Tibial nerve (tissue), 4 donors: ENCODE results near the gene ZNF648. TPM values are rescaled to one million over a fixed set of nuclear protein-coding genes. Genes with fewer than 3 reads are reported as not detected.

ENCODE experiments used
- DNase-seq, 2 donors: peaks; one replicate each; pipeline ENCODE4 v3.0.0-alpha.2; 2019; ENCODE audit warnings: low spot score in 2 of 2
- H3K27ac ChIP-seq, 4 donors: fragments of 200-600 bp; sonication (generic) in 3 of 4; one replicate each; pipeline ENCODE4 v1.5.1; 2017 to 2019; ENCODE audit warnings: mild to moderate bottlenecking in 1 of 4
- H3K27me3 ChIP-seq, 2 donors: fragments of 200-600 bp; sonication (generic) in 1 of 2; one replicate each; pipeline versions ENCODE4 v1.5.1 to v1.6.0; 2017 to 2019
- H3K36me3 ChIP-seq, 3 donors: fragments of 200-600 bp; sonication (generic); one replicate each; pipeline ENCODE4 v1.5.1; 2018 to 2019
- H3K4me1 ChIP-seq, 4 donors: fragments of 200-600 bp; sonication (generic) in 3 of 4; one replicate each; pipeline ENCODE4 v1.5.1; 2017 to 2019
- H3K4me3 ChIP-seq, 4 donors: fragments of 200-600 bp; sonication (generic) in 3 of 4; one replicate each; pipeline ENCODE4 v1.5.1; 2017 to 2019; ENCODE audit warnings: mild to moderate bottlenecking in 1 of 4, moderate library complexity in 1 of 4
- H3K9me3 ChIP-seq, 4 donors: fragments of 200-600 bp; sonication (generic) in 3 of 4; one replicate each; pipeline ENCODE4 v1.5.1; 2017 to 2019
- CTCF ChIP-seq, 5 experiments: fragments of 200-600 bp in 3 of 5; fragments of 450-650 bp in 2 of 5; sonication (generic) in 3 of 5; IDR thresholded peaks; one replicate each; pipeline ENCODE4 v1.5.1; 2016 to 2019; ENCODE audit warnings: antibody characterized with exemption in 5 of 5, mild to moderate bottlenecking in 3 of 5, moderate library complexity in 2 of 5
- EP300 ChIP-seq, 2 donors: sonication (generic); formaldehyde crosslinking; IDR thresholded peaks; one replicate each; pipeline ENCODE4 v1.6.1; 2017; ENCODE audit warnings: antibody characterized with exemption in 2 of 2, mild to moderate bottlenecking in 1 of 2
- POLR2A ChIP-seq, 2 donors: fragments of 450-650 bp; IDR thresholded peaks; one replicate each; pipeline ENCODE4 v1.6.1; 2017; ENCODE audit warnings: antibody characterized with exemption in 2 of 2, mild to moderate bottlenecking in 2 of 2, moderate library complexity in 2 of 2
- WGBS, 2 donors: methylation state at CpG; one replicate each; pipeline ENCODE4 v1.1.5; 2018; 5-methylcytosine and 5-hydroxymethylcytosine counted together
- total RNA-seq, 4 donors: library from RNA; depleted of rRNA; stranded (reverse); fragments of >200 nt; gene quantifications; one replicate each; pipeline ENCODE4 v1.1.0, GENCODE V29; 2016

ZNF648 gene, protein sequence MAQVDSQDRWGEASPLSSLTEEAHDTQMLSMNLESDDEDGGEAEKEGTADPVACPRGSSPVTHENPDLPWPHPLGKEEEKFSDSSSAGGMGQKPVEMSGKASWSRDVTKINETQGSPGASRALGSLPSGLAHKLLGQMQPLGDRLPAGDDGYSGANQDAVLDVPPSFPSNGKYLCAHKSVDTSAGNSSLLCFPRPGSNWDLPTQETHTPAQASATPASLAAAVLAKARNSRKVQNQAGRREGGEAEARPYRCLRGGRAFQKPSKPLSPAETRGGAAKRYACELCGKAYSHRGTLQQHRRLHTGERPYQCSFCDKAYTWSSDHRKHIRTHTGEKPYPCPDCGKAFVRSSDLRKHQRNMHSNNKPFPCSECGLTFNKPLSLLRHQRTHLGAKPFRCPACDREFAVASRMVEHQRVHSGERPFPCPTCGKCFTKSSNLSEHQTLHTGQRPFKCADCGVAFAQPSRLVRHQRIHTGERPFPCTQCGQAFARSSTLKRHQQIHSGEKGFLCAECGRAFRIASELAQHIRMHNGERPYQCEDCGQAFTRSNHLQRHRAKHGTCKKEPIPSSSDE
- total RNA-seq, result 1 to 10 TPM in 2 of 4 donors, under 1 TPM in 2; 0.20 to 1.5 (median 1.2) TPM

- DNase-seq, result no peak
- Histone ChIP-seq H3K36me3 (no peaks in the 10 kb centered on the region), H3K4me3 (no peak within 1 kb of the TSS), H3K9me3 (peaks cover 0 to 9% (median 4%) of the 10 kb centered on the region in 4 donors), H3K27me3 (peaks cover 0 to 20% of the 10 kb centered on the region in 2 donors), H3K4me1 (no peaks in the 10 kb centered on the region), H3K27ac (no peak within 1 kb of the TSS)
- WGBS, 2 donors, result 34 to 39% methylated on average over 4 of the region's 4 CpGs
- no peak for TF ChIP-seq EP300 (IDR thresholded peaks at IDR 0.05)
- no peak for TF ChIP-seq CTCF (IDR thresholded peaks at IDR 0.05)
- no peak for TF ChIP-seq POLR2A (IDR thresholded peaks at IDR 0.05)
Observed at GRCh38 chr1:182061594-182061993, at the start of gene ZNF648. TSS of gene ZNF648 (minus strand) at chr1:182061712. CDS start at chr1:182058010, 3,702 bp downstream.

DNA sequence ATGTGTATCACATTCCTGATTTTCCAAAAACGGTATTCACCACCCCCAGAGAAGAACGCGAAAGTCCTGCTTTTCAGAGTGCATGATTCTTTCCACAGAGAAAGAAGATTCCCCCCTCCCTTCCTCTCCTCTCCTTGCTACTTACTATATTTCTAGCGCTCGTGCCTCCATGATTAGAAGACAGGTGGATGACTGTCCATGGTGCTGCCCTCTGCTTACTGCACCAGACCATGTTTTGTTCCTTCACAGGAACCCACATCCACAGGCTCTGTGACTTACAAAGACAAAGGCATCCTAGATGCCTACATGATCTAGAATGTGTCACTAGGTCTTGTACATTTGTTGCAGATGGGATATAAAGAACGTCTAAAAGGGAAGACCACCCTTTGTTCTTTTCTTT lies 49.1 kb upstream of the ZNF648 start:
- 87 to 92% methylated on average over 6 of the region's 6 CpGs for WGBS, 2 donors
- TF ChIP-seq EP300 (IDR thresholded peaks at IDR 0.05) (no peak), POLR2A (IDR thresholded peaks at IDR 0.05) (no peak), CTCF (IDR thresholded peaks at IDR 0.05) (no peak)
- no peaks in the 10 kb centered on the region for H3K36me3 ChIP-seq
- peaks cover 0 to 20% (median 2%) of the 10 kb centered on the region in 4 donors for H3K4me1 ChIP-seq
- DNase-seq, result no peak
- no peak overlapping the region for H3K4me3 ChIP-seq
- no peaks in the 10 kb centered on the region for H3K27me3 ChIP-seq
- peaks cover 0 to 15% (median 0%) of the 10 kb centered on the region in 4 donors for H3K9me3 ChIP-seq
- no peak overlapping the region for H3K27ac ChIP-seq

- Histone ChIP-seq H3K4me3 (no peak overlapping the region), H3K27ac (no peak overlapping the region), H3K36me3 (no peaks in the 10 kb centered on the region), H3K9me3 (peaks cover 0 to 15% (median 0%) of the 10 kb centered on the region in 4 donors), H3K4me1 (peaks cover 0 to 15% (median under 1%) of the 10 kb centered on the region in 4 donors), H3K27me3 (no peaks in the 10 kb centered on the region)
- WGBS, 2 donors, result 97 to 98% methylated on average over 3 of the region's 3 CpGs
- DNase-seq, result no peak
- TF ChIP-seq EP300 (IDR thresholded peaks at IDR 0.05) (no peak), POLR2A (IDR thresholded peaks at IDR 0.05) (no peak), CTCF (IDR thresholded peaks at IDR 0.05) (no peak)
Observed at GRCh38 chr1:182109771-182110170, 48.3 kb upstream of the ZNF648 start.

GRCh38 chr1:182107209-182107608 lies 45.7 kb upstream of the ZNF648 start:
- no peak overlapping the region for H3K4me3 ChIP-seq
- no peaks in the 10 kb centered on the region for H3K36me3 ChIP-seq
- TF ChIP-seq POLR2A (IDR thresholded peaks at IDR 0.05) (no peak), CTCF (IDR thresholded peaks at IDR 0.05) (no peak), EP300 (IDR thresholded peaks at IDR 0.05) (no peak)
- no peaks in the 10 kb centered on the region for H3K27me3 ChIP-seq
- peaks cover 0 to 15% (median 0%) of the 10 kb centered on the region in 4 donors for H3K9me3 ChIP-seq
- DNase-seq, result no peak
- WGBS, 2 donors, result 96 to 97% methylated on average over 2 of the region's 2 CpGs
- no peak overlapping the region for H3K27ac ChIP-seq
- H3K4me1 ChIP-seq, result no peaks in the 10 kb centered on the region

DNA sequence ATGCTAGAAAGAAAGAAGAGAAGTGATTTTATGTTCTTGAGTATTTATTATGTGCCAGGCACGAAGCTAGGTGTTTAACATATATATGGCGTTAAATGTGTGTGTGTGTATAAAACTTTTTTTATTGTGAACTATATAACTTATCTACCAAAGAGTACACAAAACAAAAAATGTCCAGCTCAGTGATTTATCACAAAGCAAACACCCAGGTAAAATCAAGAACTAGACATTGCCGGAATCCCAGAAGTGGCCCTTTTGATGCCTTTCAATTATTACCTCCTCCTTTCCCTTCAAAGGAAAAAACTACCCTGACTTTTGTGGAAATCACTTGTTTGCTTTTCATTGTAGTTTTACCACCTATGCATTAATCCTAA lies 40.5 kb upstream of the ZNF648 start:
- H3K27me3 ChIP-seq, result no peaks in the 10 kb centered on the region
- TF ChIP-seq POLR2A (IDR thresholded peaks at IDR 0.05) (no peak), EP300 (IDR thresholded peaks at IDR 0.05) (no peak), CTCF (IDR thresholded peaks at IDR 0.05) (no peak)
- no peaks in the 10 kb centered on the region for H3K4me1 ChIP-seq
- H3K9me3 ChIP-seq, result peaks cover 0 to 17% (median 0%) of the 10 kb centered on the region in 4 donors
- no peak overlapping the region for H3K27ac ChIP-seq
- H3K4me3 ChIP-seq, result no peak overlapping the region
- H3K36me3 ChIP-seq, result no peaks in the 10 kb centered on the region
- WGBS, 2 donors, result 84 to 88% methylated on average over 3 of the region's 3 CpGs
- no peak for DNase-seq
